Fibroblast of skin of back (primary cell): ENCODE results near the gene MYO1C.

ENCODE experiments used
- DNase-seq: peaks from one replicate; pipeline ENCODE4 v3.0.0-alpha.2; 2013

Gene MYO1C

DNA sequence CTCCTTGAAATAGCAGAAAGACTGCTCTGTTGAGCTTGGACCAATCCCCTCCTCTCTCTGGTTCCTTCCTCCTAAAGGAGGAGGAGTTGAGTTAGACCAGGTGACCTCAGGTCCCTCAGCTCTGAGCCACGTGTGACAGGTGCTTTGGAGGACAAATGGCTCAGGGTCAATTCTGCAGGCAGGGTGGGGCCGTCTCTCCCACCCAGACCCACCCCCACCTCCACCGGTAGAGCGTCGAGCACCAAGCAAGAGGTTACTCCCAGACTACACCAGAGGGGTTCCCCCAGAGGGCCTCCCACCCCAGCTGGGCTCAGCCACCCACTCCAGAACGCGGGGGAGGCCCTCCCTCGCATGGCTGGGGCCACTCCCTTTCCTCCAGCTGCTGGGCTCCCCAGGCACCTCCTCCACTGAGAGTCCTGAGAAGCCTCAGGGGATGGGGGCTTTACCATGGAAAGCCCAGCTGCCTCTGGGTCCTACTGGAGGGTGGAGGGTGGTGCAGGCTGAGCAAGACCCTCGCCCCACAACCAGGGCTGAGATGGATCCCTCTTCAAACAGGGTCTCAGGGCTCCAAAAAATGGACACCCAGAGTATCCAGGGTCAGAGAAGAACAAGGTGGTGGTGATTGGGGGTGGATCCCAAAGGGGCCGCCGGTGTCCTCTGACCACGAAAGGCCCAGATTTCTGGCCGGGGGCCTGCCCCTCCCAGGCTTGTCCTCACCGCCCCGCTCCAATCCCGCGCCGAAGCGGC lies 7.6 kb downstream of the MYO1C start:
- DNase-seq: peak; percentile 60

DNA sequence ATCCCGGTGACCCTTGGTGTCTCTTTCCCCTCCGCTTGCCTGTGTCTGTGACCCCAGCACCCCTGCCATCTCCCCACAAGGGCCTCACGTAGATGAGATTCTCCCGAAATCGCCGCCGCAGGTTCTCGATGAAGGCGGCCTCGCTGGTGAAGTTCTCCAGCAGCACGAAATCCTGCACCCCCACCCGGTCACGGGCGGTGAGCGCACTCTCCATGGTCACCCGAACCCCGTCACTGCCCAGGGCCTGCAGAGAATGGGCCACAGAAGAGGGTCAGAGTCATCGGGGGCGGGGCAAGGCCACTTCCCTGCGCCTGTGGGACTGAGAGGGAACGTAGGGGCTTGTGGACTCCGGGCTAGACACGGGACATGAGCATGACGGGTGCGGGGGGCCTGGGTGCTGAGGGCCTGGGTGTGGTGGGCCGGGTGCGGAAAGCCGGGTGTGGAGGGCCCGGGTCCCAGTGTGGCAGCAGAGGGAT lies 8.4 kb downstream of the MYO1C start:
- DNase-seq: no peak

DNA sequence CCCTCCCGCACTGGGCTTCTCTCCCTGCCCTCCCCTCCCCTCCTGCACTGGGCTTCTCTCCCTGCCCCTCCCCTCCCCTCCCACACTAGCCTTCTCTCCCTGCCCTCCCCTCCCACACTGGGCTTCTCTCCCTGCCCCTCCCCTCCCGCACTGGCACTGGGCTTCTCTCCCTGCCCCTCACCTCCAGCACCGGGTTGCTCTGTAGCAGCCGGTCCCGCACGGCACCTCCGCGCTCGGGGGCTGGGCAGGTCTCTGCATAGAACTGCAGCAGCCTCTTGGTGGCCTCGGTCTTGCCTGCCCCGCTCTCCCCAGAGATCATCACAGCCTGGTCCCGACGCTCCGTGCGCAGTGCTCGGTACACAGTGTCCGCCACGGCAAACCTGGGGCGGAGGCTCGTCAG lies 9.8 kb downstream of the MYO1C start:
- no peak for DNase-seq

DNA sequence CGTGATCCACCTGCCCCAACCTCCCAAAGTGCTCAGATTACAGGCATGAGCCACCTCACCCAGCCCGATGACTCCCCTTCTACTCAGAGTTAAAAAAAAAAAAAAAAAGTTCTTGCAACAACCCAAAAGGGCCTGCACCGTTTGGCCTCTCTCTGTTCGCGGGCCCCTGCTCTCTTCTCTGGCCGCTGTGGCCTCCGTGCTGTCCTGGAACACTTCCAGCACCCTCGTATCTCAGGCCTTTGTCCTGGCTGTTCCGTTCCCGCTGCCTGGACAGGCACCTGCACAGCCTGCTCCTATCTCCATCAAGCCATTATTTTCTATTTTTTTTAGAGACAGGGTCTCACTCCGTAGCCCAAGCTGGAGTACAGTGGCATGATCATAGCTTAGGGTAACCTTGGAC lies 10.8 kb downstream of the MYO1C start:
- DNase-seq: no peak

DNA sequence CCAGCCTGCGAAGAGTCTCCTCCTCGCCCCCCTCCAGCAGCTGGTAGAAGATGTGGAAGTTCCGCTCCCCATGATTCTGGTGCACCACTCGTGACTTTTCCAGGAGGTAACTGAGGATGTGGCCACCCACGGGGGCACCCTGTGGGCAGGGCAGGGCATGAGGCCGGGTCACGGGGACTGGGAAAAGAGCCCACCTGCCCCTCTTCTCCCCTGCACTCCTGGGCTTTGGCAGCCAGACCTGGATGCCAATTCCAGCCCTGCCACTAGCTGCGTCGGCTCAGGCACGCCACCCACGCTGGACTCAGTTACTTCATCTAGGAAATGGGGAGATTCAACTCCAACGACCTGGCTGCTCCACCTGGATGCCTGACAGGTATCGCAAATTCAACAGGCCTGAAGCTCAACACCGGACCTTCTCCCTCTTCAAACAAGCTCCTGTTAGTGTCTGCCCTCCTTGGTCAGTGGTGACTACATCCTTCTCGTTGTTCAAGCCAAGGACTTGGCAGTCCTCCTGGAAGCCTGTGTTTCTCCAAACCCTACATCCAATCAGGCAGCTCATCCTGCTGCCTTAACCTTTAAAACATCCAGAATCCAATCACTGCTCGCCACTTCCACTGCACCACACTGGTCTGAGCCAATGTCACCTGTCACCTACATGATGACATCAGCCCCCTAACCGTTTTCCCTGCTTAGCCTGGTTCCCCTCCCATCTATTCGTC lies 11.6 kb downstream of the MYO1C start:
- DNase-seq: no peak

DNA sequence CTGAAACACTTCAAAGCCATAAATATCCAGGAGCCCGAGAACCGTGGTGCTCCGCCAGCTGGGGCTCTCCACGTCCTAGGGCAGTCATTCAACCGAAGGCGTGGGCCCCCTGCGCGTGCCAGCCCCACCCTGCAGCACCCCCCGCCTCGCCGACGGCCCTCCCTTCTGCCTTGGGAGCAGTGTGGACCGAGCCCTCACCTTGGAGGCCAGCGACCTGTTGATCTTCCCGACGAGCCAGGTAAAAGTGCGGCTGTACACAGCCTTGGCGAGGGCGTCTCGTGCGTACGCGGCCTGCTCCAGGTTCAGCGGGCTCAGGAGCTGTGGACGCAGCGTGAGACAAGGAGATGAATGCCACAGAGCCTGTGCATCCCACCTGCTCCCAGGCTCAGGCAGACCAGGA lies 14.1 kb downstream of the MYO1C start:
- DNase-seq: no peak

DNA sequence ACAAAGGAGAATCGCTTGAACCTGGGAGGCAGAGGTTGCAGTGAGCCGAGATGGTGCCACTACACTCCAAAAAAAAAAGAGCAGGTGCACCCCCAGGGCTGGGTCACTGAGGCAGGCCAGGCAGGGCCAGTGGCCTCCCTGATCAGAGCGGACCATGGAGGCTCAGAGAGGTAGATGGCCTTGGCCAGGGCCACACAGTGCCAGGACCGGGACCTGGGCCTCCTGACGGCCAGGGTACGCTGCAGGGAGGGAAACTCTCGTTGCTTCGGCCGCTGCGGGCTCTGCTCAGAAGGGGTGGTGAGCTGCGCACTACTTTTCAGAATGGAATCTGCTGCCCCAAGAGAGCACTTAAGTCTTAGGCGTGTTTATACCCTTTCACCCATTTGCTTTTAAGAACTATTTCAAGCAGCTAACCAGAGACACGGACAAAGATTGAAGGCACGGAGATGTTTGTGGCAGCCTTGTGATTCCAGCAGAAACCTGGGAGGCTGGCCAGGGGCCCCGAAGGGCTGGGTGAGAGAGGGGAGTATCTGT lies 17.1 kb downstream of the MYO1C start:
- no peak for DNase-seq

DNA sequence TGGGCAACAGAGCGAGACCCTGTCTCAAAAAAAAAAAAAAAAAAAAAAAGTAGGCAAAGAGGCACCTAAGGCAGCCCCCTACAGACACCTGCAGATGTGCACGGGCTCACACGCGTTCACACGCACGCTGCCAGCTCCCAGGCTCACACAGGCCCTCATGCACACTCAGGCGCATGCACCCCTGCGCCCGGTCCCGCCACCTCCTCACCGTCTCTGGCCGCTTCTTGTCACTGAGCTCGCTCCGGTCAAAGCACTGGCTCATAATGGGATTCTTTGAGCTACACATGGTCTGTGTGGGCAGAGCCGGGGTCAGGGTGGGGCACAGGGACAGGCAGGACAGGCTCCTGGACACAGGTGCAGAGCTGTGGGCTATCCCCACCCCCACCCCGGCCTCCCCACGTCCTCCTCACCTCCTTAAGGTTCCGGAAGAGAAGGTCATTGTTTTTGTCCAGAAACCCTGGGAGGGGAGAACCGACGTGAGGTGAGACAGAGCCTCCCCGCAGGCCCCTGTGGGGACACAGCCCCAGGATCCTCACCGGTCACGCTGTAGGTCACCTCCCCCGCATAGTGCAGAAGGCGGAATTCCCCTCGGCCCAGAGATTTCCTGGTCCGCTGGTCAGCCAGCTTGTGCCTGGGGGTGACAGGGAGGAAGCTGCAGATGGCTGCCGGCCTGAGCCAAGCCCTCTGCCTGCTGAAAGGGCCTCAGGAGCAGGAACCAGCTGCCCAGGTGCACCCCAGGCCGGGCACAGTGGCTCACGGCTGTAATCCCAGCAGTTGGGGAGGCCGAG lies 17.9 kb downstream of the MYO1C start:
- no peak for DNase-seq

DNA sequence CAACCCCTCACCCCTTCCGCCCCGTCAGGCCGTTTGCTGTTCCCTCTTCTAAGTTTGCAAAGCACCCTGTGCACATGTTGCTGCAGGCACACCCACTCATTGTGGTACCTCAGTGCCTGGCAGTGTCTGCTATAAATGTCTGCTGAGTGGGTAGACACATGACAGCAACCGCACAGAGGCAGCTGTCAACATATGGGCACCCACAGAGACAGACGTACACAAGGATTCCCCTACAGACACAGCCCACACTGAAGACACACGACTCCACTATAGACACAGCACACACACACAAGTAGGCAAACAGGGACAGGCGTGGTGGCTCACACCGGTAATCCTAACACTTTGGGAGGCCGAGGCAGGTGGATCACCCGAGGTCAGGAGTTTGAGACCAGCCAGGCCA lies 18.6 kb downstream of the MYO1C start:
- DNase-seq: no peak

DNA sequence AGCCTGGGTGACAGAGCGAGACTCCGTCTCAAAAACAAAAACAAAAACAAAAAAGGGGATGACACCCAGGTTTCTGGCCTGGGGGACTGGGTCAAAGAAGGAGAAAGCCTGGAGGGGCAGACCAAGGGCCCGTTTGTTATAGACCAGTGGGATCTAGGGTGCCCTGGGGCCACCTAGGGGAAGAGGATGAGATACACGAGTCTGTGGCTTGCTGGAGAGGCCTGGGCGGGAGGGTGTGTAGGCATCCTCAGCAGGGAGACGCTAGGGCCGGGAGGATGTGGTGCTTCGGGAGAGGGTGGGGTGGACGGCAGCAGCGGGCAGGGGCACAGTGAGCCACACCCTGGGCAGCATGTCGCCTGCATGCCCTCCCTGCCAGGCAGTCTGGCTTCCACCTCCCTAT lies 19.3 kb downstream of the MYO1C start:
- no peak for DNase-seq

DNA sequence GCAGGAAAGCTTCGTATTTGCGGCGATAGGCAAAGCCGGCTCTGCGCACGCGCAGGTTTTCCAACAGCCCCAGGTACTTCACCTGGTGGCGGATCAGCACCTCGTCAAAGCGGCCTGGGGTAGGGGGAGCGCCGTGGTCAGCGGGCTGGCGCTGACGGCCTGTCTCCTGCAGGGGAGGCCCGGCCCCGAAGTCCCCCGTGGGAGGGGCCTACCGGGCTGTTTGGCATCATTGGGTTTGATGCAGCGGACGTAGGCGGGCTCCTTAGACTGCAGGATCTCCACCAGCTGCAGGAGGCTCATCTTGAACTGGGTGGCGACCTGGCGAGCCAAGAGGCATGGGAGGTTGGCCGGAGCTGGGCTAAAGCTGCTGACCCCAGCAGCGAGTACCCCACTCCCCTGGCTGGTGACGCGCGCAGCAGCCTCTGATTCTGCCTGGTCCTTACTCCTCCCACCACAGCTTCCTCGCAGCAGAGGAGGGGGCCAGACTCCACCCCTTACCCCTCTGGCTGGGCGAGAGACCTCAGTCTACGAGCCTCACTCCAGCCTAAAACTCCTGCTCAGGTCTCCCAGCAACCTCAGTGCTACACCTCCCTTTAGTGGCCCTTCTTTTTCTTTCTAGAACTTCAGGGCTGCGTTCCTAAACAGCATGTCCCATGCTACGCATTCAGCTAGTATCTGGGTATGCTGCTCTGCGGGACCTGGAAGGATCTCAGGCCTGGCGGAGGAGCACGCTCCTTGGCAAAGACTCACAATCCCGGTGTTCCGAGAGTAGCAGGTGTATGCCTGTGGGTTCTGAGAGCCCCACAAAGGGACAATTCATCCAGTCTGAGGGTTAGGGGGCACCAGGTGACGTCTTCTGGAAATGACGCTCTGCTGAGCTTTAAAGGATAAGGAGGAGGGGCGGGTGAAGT lies 20.3 kb downstream of the MYO1C start:
- DNase-seq: no peak

DNA sequence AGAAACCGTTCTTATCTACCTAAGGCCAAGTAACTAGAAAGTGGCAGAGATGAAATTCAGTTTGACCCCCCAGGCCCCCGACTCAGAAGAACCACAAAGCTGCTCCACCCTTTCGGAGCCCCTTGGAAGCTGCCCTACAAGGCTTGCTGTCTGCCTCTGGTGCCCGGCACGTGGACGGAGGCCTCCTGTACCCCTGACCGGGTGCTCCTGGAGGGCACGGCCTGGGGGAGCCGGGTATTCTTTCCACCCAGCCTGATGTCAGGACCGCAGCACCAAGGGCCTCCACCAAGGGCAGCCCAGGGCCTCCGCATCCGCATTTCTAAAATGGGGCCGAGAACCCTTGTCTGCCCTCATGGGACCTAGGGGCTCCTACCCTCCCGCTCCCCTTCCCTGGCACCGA lies 21.0 kb downstream of the MYO1C start:
- DNase-seq: no peak

DNA sequence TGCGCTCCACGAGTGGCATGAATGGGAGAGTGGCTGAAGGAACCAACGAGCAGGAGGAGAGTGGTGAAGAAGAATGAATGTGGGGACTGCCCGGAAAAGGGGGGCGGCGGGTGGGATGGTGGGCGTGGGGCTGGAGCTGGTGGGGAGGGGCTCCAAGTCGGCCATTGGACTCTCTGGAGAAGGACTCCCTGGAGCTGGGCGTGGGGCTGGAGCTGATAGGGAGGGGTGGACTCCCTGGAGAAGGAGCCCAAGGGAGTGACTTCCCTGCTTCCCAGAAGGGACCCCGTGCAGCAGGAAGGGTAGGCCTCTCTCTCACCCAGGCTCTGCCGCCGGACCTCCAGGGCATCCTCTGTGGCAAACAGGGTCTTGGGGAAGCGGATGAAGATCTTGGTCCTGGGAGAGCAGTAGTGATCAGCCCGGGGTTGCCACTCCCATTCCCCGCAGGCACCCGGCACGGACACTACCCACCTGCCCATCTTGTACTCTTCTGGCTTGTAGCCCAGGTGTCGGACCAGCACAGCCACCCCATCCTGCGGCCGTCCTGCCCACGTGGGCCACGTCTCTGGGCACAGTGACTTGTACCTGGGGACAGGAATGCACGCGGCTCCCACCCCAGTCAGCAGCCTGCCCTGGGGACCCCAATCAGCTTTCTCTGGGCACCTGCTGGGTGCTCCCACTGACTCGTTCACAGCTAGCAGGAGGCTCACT lies 21.6 kb downstream of the MYO1C start:
- DNase-seq: no peak

DNA sequence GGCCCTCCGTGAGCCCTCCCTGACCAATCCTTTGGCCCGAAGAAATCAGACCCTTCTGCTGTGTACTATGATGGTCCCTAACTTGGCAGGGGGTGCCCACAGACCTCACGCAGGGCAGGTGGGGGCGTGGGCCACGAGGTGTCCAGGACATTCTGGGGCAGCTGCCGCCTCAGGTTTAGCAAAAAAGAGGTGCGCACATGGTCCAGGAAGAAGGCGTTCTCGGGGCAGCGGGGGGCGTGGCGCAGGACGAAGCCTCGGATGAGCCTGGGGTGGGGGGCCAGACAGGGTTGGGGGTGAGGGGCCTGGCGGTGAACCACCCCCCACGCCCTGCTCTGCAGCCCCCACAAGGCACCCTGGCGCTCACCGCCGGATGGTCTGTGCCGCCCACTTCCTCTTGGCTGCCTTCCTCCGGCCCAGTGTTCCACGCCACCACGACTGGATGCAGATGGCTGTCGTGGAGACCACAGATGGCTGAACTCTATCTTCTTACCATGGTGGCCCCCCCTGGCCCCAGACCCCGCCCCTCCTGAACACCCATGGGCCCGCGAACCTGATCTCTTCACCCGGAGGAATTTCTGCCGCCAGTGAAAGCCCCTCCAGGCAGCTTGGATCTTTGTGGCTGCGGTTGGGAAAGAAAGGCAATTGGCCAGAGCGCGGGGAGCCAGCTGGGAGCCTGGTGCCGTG lies 22.3 kb downstream of the MYO1C start:
- no peak for DNase-seq

DNA sequence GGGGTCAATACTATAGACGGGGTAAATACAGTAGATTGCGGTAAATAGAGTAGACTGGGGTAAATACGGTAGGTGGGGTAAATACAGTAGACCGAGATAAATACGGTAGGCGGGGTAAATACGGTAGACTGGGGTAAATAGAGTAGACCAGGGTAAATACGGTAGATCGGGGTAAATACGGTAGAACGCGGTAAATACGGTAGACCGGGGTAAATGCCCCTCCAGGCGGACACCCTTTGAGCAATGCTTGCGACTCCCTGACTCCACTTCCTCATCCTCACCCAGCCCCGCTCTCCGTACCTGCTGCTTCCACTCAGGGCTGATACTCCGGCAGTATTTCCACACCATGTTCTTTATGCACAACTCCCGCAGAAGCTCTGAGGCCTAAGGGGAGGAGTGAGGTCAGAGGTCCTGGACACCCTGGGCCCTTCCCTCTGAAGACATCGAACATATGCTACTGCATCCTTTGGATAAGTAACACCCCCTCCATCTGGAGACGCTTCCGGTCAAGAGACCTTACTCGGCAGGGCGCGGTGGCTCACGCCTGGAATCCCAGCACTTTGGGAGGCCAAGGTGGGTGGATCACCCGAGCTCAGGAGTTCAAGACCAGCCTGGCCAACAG lies 23.1 kb downstream of the MYO1C start:
- peak; percentile 40 for DNase-seq

DNA sequence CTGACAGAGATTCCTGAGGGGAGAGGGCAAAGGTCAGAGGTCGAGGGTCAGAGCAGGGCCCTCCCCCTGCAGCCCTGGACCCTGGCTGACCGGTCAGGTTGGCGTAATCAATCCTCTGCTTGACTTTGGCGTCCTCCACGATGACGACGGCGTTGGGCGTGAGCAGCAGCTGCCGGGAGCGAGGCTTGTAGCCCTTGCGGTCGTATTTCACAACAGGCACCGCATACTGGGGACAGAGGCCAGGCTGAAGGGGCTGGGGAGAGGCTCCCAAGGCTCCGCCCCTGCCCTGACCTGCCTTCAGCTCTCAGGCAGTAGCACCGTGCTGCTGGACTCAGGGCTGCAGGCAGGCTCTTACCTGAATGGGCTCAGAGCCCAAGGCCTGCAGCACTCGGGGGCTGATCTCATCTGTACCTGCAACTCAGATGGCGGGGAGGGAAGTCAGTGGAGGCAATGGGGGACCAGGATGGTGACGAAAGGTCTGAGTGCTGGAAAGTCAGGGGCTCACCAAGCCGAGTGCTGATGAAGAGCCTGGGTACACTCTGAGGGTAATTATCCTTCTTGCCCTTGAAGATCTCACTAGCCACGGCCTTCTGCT lies 24.5 kb downstream of the MYO1C start:
- no peak for DNase-seq

DNA sequence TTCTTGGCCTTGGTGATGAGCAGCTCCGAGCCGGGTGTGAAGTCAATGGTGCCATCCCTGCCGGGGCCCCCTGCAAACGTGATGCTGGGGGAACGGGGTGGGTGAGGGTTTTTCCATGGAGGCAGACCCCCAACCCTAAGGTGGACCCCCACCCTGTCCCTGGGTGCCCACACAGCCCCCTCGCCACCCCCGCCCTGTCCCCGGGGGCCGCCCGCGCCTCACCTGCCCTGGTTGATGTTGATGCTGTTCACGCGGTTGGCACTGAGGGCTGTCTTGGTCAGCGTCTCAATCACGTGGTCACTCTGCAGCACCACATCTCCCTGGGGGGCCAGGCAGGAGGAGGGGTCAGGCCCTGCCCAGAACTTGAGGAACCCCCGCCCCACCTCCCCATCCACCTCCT lies 25.2 kb downstream of the MYO1C start:
- DNase-seq: no peak

DNA sequence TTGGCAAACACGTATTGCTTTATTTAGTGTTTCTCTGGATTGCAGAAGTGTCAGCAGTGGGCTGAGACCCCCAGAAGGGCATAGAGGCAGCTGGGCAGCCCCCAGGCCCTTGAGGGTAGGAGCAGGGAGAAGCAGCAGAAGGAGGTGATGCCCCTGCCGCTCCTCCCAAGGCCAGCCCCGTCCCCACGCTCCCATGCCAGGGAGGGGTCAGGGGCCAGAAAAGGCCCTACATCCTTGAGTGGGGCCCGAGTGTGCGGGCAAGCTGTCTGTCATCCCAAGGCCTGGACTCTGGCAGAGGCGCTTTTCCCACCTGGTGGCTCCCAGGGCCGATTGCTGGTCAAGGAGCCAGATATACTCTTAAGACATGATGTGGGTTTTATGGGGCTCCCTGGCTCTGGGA lies 28.3 kb downstream of the MYO1C start:
- DNase-seq: no peak

DNA sequence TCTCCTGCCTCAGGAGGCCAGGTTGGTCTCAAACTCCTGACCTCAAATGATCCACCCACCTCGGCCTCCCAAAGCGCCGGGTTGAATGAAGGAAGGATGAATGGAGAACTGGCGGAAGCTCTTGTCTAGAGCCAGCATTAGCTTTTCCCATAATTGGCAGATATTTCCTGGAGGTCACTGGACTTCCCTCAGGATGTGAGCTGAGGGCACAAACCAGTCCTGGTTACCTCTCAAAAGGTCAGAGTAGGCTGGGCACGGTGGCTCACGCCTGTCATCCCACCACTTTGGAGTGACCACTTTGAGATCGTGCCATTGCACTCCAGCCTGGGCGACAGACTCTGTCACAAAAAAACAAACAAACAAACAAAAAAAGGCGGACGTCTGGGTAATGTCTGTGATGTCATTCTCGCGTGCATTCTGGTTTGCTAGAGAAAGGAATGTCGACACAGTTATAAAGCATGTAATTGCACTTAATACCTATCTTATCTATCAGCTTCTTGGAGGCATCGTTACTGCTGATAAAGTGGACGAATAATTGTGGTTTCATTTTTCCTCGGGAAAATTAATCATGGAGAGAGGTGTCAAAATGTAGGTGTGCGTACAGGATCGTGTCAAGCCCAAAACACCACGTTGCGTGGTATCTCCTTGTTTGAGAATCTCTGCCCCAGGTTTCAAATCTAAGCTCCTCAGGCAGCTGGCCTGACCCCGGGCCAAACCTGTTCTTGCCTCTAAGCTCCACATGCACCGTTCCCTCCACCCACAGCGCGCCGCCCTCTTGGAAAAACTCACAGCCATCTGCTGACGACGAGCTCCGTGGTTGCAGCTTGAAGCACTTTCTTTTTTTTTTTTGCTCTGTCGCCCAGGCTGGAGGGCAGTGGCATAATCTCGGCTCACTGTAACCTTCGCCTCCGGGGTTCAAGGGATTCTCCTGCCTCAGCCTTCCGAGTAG lies 30.0 kb downstream of the MYO1C start:
- DNase-seq: no peak
